PC-3 (cell line): Measurements from ENCODE around the gene NSMF. TPM values are rescaled to one million over a fixed set of nuclear protein-coding genes. Genes with fewer than 3 reads are reported as not detected.
A peak's percentile ranks its signal among the peaks of the same experiment; 100 is the strongest.

Experiments
- ATAC-seq: fragments of 200-7000 bp; cut with Tn5 transposase; 2 replicates; pipeline ENCODE4 v1.9.1; 2020; ENCODE audit warnings: mild to moderate bottlenecking, moderate library complexity
- BruUV-seq: library from RNA; stranded (reverse); fragments of 400-500 nt; replicated peaks from 2 replicates; lab custom pipeline; 2021; lab: Mats Ljungman, UMichigan
- CTCF ChIA-PET: fragments of 300-600 bp; sonication (Branson Sonifier 250); formaldehyde crosslinking; loops from one replicate; lab custom pipeline; 2022; ENCODE audit warnings: antibody characterized with exemption; lab: Charles Lee
- POLR2A ChIA-PET: fragments of 300-600 bp; sonication (Branson Sonifier 250); formaldehyde crosslinking; loops from one replicate; lab custom pipeline; 2022; ENCODE audit warnings: antibody characterized with exemption; ENCODE audit not compliant: unreplicated experiment; lab: Charles Lee
- DNase-seq: peaks from one replicate; pipeline ENCODE4 v3.0.0-alpha.2; 2015
- H2AFZ ChIP-seq: fragments of 300-600 bp; sonication (generic); 2 replicates; pipeline ENCODE4 v1.6.0; 2016; ENCODE audit warnings: antibody characterized with exemption, low read length
- H3F3A ChIP-seq: fragments of 300-600 bp; sonication (generic); one replicate; pipeline ENCODE4 v1.6.0; 2017; ENCODE audit warnings: antibody characterized with exemption, low read length, control low read depth, mild to moderate bottlenecking; ENCODE audit not compliant: unreplicated experiment
- H3K27ac ChIP-seq: fragments of 300-600 bp; sonication (generic); 2 replicates; pipeline ENCODE4 v1.5.1; 2016; ENCODE audit warnings: mild to moderate bottlenecking, low read length
- H3K27me3 ChIP-seq: fragments of 300-600 bp; sonication (generic); 2 replicates; pipeline ENCODE4 v1.6.1; 2016; ENCODE audit warnings: low read length, mixed read lengths
- H3K36me3 ChIP-seq: fragments of 300-600 bp; sonication (generic); 2 replicates; pipeline ENCODE4 v1.6.1; 2016; ENCODE audit warnings: low read depth, mixed run types, low read length, mixed read lengths
- H3K4me1 ChIP-seq: fragments of 300-600 bp; sonication (generic); 2 replicates; pipeline ENCODE4 v1.5.1; 2016; ENCODE audit warnings: low read length; ENCODE audit not compliant: insufficient read depth
- H3K4me2 ChIP-seq: fragments of 300-600 bp; sonication (generic); 2 replicates; pipeline ENCODE4 v1.6.0; 2016; ENCODE audit warnings: low read length
- H3K4me3 ChIP-seq: fragments of 300-600 bp; sonication (generic); 2 replicates; pipeline ENCODE4 v1.5.1; 2016; ENCODE audit warnings: mild to moderate bottlenecking, low read length, mixed read lengths
- H3K79me2 ChIP-seq: fragments of 300-600 bp; sonication (generic); 2 replicates; pipeline ENCODE4 v1.6.1; 2017; ENCODE audit warnings: low read length, mixed read lengths
- H3K9ac ChIP-seq: fragments of 300-600 bp; sonication (generic); 2 replicates; pipeline ENCODE4 v1.6.0; 2016; ENCODE audit warnings: mild to moderate bottlenecking, low read length
- H3K9me2 ChIP-seq: fragments of 300-600 bp; sonication (generic); replicated peaks from 2 replicates; pipeline ENCODE4 v1.6.1; 2016; ENCODE audit warnings: mixed run types, low read length, mixed read lengths
- H3K9me3 ChIP-seq: fragments of 300-600 bp; sonication (generic); 2 replicates; pipeline ENCODE4 v1.6.1; 2016; ENCODE audit warnings: low read length, mixed read lengths
- H4K20me1 ChIP-seq: fragments of 300-600 bp; sonication (generic); 2 replicates; pipeline ENCODE4 v1.6.1; 2016; ENCODE audit warnings: low read length, mixed read lengths
- EZH2 ChIP-seq: fragments of 300-600 bp; sonication (generic); IDR thresholded peaks from one replicate; pipeline ENCODE4 v1.6.1; 2017; ENCODE audit warnings: antibody characterized with exemption, mild to moderate bottlenecking, low read length; ENCODE audit not compliant: unreplicated experiment
- EZH2phosphoT487 ChIP-seq: fragments of 300-600 bp; sonication (generic); IDR thresholded peaks from 2 replicates; pipeline ENCODE4 v1.6.1; 2018; ENCODE audit warnings: mild to moderate bottlenecking, antibody characterized with exemption, low read length, borderline replicate concordance
- intact Hi-C: fragments of 100-400 bp; cut with micrococcal nuclease; formaldehyde crosslinking; loops from 2 replicates; pipeline ENCODE4 v1.9.0; 2023
- total RNA-seq: library from RNA; depleted of rRNA; stranded (reverse); fragments of >200 nt; gene quantifications from 2 replicates; pipeline ENCODE4 v1.2.3, GENCODE V29; 2014
- TF ChIP-seq, protein P1 (sequence below): fragments of 300-600 bp; sonication (generic); conservative IDR thresholded peaks from 2 replicates; pipeline ENCODE4 v1.5.1; 2017; ENCODE audit warnings: antibody characterized with exemption, low read depth, mild to moderate bottlenecking, low read length

Gene NSMF
- total RNA-seq, 1 experiment from 2014 or later: 30.8 TPM

DNA sequence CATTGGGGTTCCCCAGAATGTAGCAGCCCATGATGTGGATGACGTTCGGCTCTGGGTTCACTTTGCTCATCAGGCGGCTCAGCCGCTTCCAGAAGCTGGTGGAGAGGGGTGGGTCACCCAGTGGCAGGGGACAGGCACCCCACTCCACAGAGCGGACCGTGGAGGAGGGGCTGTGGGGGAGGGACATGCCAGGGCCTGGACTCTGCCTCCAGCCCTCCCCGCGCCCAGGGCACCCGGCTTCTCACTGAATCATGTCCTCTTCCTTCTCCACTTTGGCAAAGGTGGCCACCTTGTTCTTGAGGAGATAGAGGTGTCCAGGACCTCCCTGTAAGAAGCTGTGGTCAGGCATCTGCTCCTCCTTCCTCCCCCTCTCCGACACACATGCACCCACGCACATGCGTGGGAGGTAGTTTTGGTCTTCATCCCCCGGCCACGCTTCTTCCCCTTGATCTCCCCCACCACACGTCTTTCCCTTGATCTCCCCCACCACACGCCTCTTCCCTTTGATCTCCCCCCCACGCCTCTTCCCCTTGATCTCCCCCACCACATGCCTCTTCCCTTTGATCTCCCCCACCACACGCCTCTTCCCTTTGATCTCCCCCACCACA lies 9.1 kb downstream of the NSMF start:
- ATAC-seq (no peak), DNase-seq (no peak)
- H2AFZ ChIP-seq: no peak overlapping the region
- POLR2A ChIA-PET: no interaction called here
- intact Hi-C loops: loop anchor here (5.0 kb wide), 1 partner anchor 163 kb away; no protein-coding TSS in a partner anchor
- no peaks in the 10 kb centered on the region for H3K9me3 ChIP-seq
- no peaks in the 10 kb centered on the region for H3K9me2 ChIP-seq
- H3K4me2 ChIP-seq: no peak overlapping the region
- H3K27ac ChIP-seq: no peak overlapping the region
- no peaks in the 10 kb centered on the region for H3K79me2 ChIP-seq
- H3K27me3 ChIP-seq: no peaks in the 10 kb centered on the region
- no peak overlapping the region for H3K9ac ChIP-seq
- H3K4me1 ChIP-seq: peaks cover 7% of the 10 kb centered on the region; the same call in 1 of the 2 replicates
- CTCF ChIA-PET: no interaction called here
- no peak for TF ChIP-seq EZH2phosphoT487
- TF ChIP-seq, protein P1, sequence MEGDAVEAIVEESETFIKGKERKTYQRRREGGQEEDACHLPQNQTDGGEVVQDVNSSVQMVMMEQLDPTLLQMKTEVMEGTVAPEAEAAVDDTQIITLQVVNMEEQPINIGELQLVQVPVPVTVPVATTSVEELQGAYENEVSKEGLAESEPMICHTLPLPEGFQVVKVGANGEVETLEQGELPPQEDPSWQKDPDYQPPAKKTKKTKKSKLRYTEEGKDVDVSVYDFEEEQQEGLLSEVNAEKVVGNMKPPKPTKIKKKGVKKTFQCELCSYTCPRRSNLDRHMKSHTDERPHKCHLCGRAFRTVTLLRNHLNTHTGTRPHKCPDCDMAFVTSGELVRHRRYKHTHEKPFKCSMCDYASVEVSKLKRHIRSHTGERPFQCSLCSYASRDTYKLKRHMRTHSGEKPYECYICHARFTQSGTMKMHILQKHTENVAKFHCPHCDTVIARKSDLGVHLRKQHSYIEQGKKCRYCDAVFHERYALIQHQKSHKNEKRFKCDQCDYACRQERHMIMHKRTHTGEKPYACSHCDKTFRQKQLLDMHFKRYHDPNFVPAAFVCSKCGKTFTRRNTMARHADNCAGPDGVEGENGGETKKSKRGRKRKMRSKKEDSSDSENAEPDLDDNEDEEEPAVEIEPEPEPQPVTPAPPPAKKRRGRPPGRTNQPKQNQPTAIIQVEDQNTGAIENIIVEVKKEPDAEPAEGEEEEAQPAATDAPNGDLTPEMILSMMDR: no peak
- TF ChIP-seq EZH2: no peak
- no peaks in the 10 kb centered on the region for H4K20me1 ChIP-seq
- H3F3A ChIP-seq: no peaks in the 10 kb centered on the region
- BruUV-seq: no TSS peak
- H3K4me3 ChIP-seq: no peak overlapping the region
- no peaks in the 10 kb centered on the region for H3K36me3 ChIP-seq

DNA sequence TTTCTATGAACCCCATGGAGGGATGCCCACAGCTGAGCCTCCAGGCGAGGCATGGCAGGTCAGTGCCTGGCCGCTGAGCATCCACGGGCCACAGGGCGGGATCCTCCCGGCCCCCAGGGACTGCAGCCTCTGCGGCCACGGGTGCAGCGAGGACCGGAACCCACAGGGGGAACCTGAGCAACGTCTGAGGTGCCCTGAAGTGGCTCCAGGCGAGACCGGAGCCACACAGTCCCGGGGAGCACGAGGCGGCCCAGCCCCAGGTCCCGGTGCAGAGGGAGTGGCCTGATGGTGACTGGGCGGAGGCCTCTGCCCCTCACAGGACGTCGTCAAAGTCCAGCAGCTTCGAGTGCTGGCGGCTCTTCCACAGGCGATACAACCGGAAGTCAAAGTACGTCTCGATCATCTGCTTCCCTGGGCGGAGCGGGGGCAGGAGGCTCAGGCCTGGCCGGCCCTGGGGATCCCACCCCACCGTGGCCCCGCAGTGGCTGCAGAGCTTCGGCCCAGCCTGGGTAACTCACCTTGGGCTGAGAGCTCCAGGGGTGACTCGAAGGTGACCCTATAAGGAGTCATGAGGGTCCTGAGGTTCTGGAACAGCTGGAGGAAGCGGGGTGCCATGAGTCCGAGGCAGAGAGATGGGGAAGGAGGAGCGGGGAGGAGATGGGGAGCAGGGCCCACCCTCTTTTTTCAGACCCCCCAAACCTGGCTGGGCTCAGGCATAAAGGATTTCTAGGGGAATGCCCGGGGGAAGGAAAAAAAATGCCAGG lies 9.9 kb downstream of the NSMF start:
- intact Hi-C loops: loop anchor here (5.0 kb wide), 1 partner anchor 162 kb away; no protein-coding TSS in a partner anchor

More for the DNA sequence above, 9.9 kb downstream of the NSMF start:
- Histone ChIP-seq H3K36me3 (no peaks in the 10 kb centered on the region), H3K4me3 (no peak overlapping the region), H3K27me3 (no peaks in the 10 kb centered on the region), H3K4me1 (peaks cover 7% of the 10 kb centered on the region; the same call in 1 of the 2 replicates), H4K20me1 (no peaks in the 10 kb centered on the region), H3F3A (no peaks in the 10 kb centered on the region), H3K4me2 (no peak overlapping the region), H2AFZ (no peak overlapping the region), H3K9me2 (no peaks in the 10 kb centered on the region), H3K27ac (no peak overlapping the region), H3K9ac (no peak overlapping the region), H3K79me2 (no peaks in the 10 kb centered on the region), H3K9me3 (no peaks in the 10 kb centered on the region)
- ChIA-PET POLR2A (no interaction called here), CTCF (no interaction called here)
- ATAC-seq (no peak), DNase-seq (no peak)
- BruUV-seq: TSS peak; percentile 49
- TF ChIP-seq EZH2phosphoT487 (no peak), EZH2 (no peak)
- TF ChIP-seq, protein P1: no peak
